Gastrocnemius medialis (tissue), 4 donors: ENCODE results near the gene TNRC18. TPM values are rescaled to one million over a fixed set of nuclear protein-coding genes. Genes with fewer than 3 reads are reported as not detected.

Experiments used
- ATAC-seq, 2 donors: fragments of 150-250 bp; one replicate each; pipeline ENCODE4 v1.9.1; 2016
- DNase-seq, 2 donors: peaks; one replicate each; pipeline ENCODE4 v3.0.0-alpha.2; 2019
- H3K27ac ChIP-seq, 4 donors: fragments of 200-600 bp; sonication (generic); 1 replicate in 1 of 4; 2 replicates in 3 of 4; pipeline ENCODE4 v1.5.1; 2016 to 2018; ENCODE audit warnings: mild to moderate bottlenecking in 2 of 4, moderate library complexity in 1 of 4
- H3K27me3 ChIP-seq, 3 donors: fragments of 200-600 bp; sonication (generic) in 2 of 3; 1 replicate in 1 of 3; 2 replicates in 2 of 3; pipeline versions ENCODE4 v1.5.1 to v1.6.0; 2016 to 2019; ENCODE audit warnings: mild to moderate bottlenecking in 1 of 3, moderate library complexity in 1 of 3
- H3K36me3 ChIP-seq, 2 donors: fragments of 200-600 bp; sonication (generic) in 1 of 2; one replicate each; pipeline ENCODE4 v1.5.1; 2017 to 2018
- H3K4me1 ChIP-seq, 2 donors: fragments of 200-600 bp; sonication (generic) in 1 of 2; one replicate each; pipeline ENCODE4 v1.5.1; 2016 to 2017; ENCODE audit warnings: mild to moderate bottlenecking in 2 of 2
- H3K4me3 ChIP-seq, 4 donors: fragments of 200-600 bp; sonication (generic) in 3 of 4; 1 replicate in 1 of 4; 2 replicates in 3 of 4; pipeline ENCODE4 v1.5.1; 2016 to 2019; ENCODE audit warnings: mild to moderate bottlenecking in 2 of 4
- H3K9me3 ChIP-seq, 3 donors: fragments of 200-600 bp; sonication (generic) in 2 of 3; 1 replicate in 1 of 3; 2 replicates in 2 of 3; pipeline ENCODE4 v1.5.1; 2016 to 2019
- POLR2A ChIP-seq, 2 donors: fragments of 450-650 bp; IDR thresholded peaks; one replicate each; pipeline ENCODE4 v1.6.1; 2017; ENCODE audit warnings: antibody characterized with exemption in 2 of 2, mild to moderate bottlenecking in 2 of 2, moderate library complexity in 2 of 2
- in situ Hi-C, 4 donors: fragments of 200-750 bp; cut with MboI; loops; one replicate each; pipeline versions ENCODE4 v1.15.0 to v1.8.0; 2017; ENCODE audit warnings: low sequenced_read_pairs in 4 of 4
- intact Hi-C: fragments of 100-400 bp; cut with DNase I; formaldehyde crosslinking; loops from one replicate; pipeline ENCODE4 v1.15.1; 2023; ENCODE audit warnings: low total_unique reads
- total RNA-seq, 4 donors: library from RNA; depleted of rRNA; stranded (reverse); fragments of >200 nt; gene quantifications; one replicate each; pipeline versions ENCODE4 v1.1.0 to v1.2.3, GENCODE V29; 2016
- TF ChIP-seq, protein P1 (sequence below), 5 experiments: fragments of 450-650 bp in 3 of 5; fragments of 200-600 bp in 2 of 5; sonication (generic) in 2 of 5; IDR thresholded peaks in 4 of 5; conservative IDR thresholded peaks in 1 of 5; 1 replicate in 4 of 5; 2 replicates in 1 of 5; pipeline ENCODE4 v1.5.1; 2016 to 2019; ENCODE audit warnings: antibody characterized with exemption in 5 of 5, mild to moderate bottlenecking in 3 of 5, moderate library complexity in 3 of 5

The TNRC18 gene
- total RNA-seq, 4 donors from 2014 or later = 8.7 to 31.2 (median 20.5) TPM

DNA sequence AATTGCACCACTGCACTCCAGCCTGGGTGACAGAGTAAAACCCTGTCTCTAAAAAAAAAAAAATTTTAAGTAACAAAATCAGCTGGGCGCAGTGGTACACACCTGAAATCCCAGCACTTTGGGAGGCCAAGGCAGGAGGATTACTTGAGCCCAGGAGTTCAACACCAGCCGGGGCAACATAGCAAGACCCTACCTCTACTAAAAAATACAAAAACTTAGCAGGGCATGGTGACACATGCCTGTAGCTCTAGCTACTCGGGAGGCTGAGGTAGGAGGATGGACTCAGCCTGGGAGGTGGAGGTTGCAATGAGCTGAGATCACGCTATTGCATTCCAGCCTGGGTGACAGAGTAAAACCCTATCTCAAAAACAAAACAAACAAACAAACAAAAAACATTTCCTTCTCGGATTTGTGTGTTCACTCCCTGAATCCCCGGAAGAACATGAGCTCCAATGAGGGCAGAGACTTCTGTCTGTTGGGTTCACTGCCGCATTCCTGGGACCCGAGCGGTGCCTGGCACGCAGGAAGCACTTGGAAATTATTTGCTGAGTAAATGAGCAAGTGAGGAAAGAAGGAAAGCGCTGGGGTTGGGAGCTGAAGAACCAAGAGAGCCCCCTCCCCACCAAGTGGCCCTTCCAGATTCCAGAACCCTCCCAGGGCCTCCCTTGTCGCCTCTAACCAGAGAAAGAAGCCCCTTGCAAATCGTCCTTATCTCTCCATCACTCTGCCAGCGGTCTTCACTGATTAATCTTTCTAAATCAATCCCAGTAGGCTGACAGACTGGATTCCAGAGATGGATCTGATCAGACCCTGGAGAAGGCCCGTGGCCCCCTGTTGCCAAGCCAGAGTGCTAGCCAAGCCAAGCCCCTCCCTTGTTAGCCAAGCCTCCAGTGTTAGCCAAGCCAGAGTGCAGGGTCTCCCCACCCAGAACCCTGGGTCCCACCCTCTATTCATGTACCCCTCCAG, 6.2 kb downstream of the TNRC18 start:
- Histone ChIP-seq H3K27me3 (no peaks in the 10 kb centered on the region), H3K4me1 (peaks cover 0 to 19% of the 10 kb centered on the region in 2 donors), H3K9me3 (no peaks in the 10 kb centered on the region), H3K27ac (peak overlapping the region; percentile 94 to 100 (median 100)), H3K36me3 (no peaks in the 10 kb centered on the region), H3K4me3 (no peak overlapping the region)
- intact Hi-C loops (no loop called here), in situ Hi-C loops (no loop called here)
- TF ChIP-seq, protein P1, sequence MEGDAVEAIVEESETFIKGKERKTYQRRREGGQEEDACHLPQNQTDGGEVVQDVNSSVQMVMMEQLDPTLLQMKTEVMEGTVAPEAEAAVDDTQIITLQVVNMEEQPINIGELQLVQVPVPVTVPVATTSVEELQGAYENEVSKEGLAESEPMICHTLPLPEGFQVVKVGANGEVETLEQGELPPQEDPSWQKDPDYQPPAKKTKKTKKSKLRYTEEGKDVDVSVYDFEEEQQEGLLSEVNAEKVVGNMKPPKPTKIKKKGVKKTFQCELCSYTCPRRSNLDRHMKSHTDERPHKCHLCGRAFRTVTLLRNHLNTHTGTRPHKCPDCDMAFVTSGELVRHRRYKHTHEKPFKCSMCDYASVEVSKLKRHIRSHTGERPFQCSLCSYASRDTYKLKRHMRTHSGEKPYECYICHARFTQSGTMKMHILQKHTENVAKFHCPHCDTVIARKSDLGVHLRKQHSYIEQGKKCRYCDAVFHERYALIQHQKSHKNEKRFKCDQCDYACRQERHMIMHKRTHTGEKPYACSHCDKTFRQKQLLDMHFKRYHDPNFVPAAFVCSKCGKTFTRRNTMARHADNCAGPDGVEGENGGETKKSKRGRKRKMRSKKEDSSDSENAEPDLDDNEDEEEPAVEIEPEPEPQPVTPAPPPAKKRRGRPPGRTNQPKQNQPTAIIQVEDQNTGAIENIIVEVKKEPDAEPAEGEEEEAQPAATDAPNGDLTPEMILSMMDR (IDR thresholded peaks at IDR 0.05 in 4 of 5, conservative IDR thresholded peaks at IDR 0.05 in 1 of 5) = no peak
- TF ChIP-seq POLR2A (IDR thresholded peaks at IDR 0.05) = no peak
- ATAC-seq (no peak), DNase-seq (no peak)

DNA sequence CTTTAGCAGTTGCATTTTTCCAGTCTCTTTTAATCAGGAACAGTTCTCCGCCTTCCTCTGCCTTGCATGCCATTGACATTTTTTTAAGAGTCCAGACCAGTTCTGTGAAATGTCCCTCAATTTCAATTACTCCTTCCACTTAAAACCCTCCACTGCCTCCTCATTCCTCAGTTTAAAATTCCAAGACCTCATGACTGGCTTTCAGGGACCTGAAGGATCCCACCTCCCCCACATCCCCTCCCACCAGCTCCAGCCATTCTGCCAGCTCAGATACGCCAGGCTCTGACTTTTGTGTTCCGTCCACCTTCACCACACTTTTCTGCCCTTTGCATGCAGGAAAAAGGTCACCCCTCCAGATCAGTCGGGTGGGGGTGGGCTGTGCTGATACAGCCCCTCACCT, 8.7 kb downstream of the TNRC18 start:
- H3K4me3 ChIP-seq = no peak overlapping the region
- H3K36me3 ChIP-seq = no peaks in the 10 kb centered on the region
- no peaks in the 10 kb centered on the region for H3K9me3 ChIP-seq
- no peak overlapping the region for H3K27ac ChIP-seq
- intact Hi-C loops (no loop called here), in situ Hi-C loops (no loop called here)
- DNase-seq (no peak), ATAC-seq (no peak)
- H3K4me1 ChIP-seq = peaks cover 0 to 19% of the 10 kb centered on the region in 2 donors
- TF ChIP-seq, protein P1 (IDR thresholded peaks at IDR 0.05 in 4 of 5, conservative IDR thresholded peaks at IDR 0.05 in 1 of 5) = no peak
- TF ChIP-seq POLR2A (IDR thresholded peaks at IDR 0.05) = no peak
- no peaks in the 10 kb centered on the region for H3K27me3 ChIP-seq

DNA sequence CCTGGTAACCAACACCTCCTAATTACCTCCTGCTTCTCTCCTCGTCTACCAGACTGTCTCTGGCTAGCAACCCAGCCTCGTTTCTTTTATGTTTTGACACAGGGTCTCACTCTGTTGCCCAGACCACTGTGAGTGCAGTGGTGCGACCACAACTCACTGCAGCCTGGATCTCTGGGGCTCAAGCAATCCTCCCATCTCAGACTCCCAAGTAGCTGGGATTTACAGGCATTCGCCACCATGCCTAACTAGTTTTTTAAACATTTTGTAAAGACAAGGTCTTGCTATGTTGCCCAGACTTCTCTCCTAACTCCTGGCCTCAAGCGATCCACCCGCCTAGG, 10.2 kb downstream of the TNRC18 start:
- H3K27me3 ChIP-seq = no peaks in the 10 kb centered on the region
- no peak overlapping the region for H3K4me3 ChIP-seq
- no peak for ATAC-seq
- peaks cover 0 to 7% of the 10 kb centered on the region in 2 donors for H3K4me1 ChIP-seq
- peak overlapping the region in 3 of 4 donors; percentile 12 to 39 (median 16) for H3K27ac ChIP-seq
- H3K36me3 ChIP-seq = no peaks in the 10 kb centered on the region
- in situ Hi-C loops = no loop called here
- intact Hi-C loops = no loop called here
- no peak for DNase-seq
- TF ChIP-seq, protein P1 (IDR thresholded peaks at IDR 0.05 in 4 of 5, conservative IDR thresholded peaks at IDR 0.05 in 1 of 5) = no peak
- TF ChIP-seq POLR2A (IDR thresholded peaks at IDR 0.05) = no peak
- no peaks in the 10 kb centered on the region for H3K9me3 ChIP-seq

DNA sequence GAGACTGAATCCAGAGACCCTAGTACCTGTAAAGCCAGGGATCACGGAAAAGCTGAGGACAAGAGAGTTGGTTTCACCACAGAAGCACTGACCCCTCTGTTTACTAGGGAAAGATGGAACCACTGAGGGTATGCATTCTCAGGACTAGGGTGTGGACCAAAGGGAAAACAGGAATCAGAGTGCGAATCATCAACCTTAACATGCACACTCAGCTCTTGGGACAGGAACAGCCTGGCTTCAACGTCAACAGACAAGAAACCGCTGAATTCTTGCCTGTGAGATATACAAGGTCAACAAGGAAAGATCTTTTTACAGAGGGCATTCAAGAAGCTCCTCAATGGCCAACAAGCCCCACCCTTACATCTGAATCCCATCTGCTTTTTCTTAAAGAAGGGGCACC, 14.9 kb downstream of the TNRC18 start:
- Histone ChIP-seq H3K27me3 (no peaks in the 10 kb centered on the region), H3K4me3 (no peak overlapping the region), H3K36me3 (no peaks in the 10 kb centered on the region), H3K9me3 (no peaks in the 10 kb centered on the region), H3K4me1 (peaks cover 0 to 6% of the 10 kb centered on the region in 2 donors), H3K27ac (no peak overlapping the region)
- TF ChIP-seq, protein P1 (IDR thresholded peaks at IDR 0.05 in 4 of 5, conservative IDR thresholded peaks at IDR 0.05 in 1 of 5) = no peak
- no peak for TF ChIP-seq POLR2A (IDR thresholded peaks at IDR 0.05)
- intact Hi-C loops = no loop called here
- ATAC-seq (no peak), DNase-seq (no peak)
- in situ Hi-C loops = no loop called here
